ENCODE measurements around the gene PLEKHO2.

Gene PLEKHO2

GRCh38 chr15:64907991-64908390, 66.3 kb downstream of the PLEKHO2 start:
- no peak for TF ChIP-seq CTCF (IDR thresholded peaks at IDR 0.05; ENCODE audit: poor library complexity, severe bottlenecking)
- ATAC-seq (ENCODE audit: low read depth) (no peak), DNase-seq (ENCODE audit: low spot score) (no peak)
- no peak overlapping the region for H3K27ac ChIP-seq (ENCODE audit: poor library complexity, severe bottlenecking)
- no peak overlapping the region for H3K4me3 ChIP-seq (ENCODE audit: severe bottlenecking)
- no peaks in the 10 kb centered on the region for H3K4me1 ChIP-seq (ENCODE audit: insufficient read depth, poor library complexity, severe bottlenecking)
- no peaks in the 10 kb centered on the region for H3K9me3 ChIP-seq (ENCODE audit: severe bottlenecking)
- no peaks in the 10 kb centered on the region for H3K36me3 ChIP-seq (ENCODE audit: low read depth)
- no peaks in the 10 kb centered on the region for H3K27me3 ChIP-seq (ENCODE audit: insufficient read depth, poor library complexity, severe bottlenecking)

- Histone ChIP-seq H3K36me3 (ENCODE audit: low read depth) (no peaks in the 10 kb centered on the region), H3K9me3 (ENCODE audit: severe bottlenecking) (no peaks in the 10 kb centered on the region), H3K27me3 (ENCODE audit: insufficient read depth, poor library complexity, severe bottlenecking) (no peaks in the 10 kb centered on the region), H3K4me1 (ENCODE audit: insufficient read depth, poor library complexity, severe bottlenecking) (no peaks in the 10 kb centered on the region), H3K27ac (ENCODE audit: poor library complexity, severe bottlenecking) (no peak overlapping the region), H3K4me3 (ENCODE audit: severe bottlenecking) (no peak overlapping the region)
- ATAC-seq (ENCODE audit: low read depth): no peak
- no peak for TF ChIP-seq CTCF (IDR thresholded peaks at IDR 0.05; ENCODE audit: poor library complexity, severe bottlenecking)
- DNase-seq (ENCODE audit: low spot score): no peak
These were observed 67.8 kb downstream of the PLEKHO2 start for GRCh38 chr15:64909546-64909945.

- ATAC-seq (ENCODE audit: low read depth) (peak; percentile 95), DNase-seq (ENCODE audit: low spot score) (no peak)
- no peaks in the 10 kb centered on the region for H3K9me3 ChIP-seq (ENCODE audit: severe bottlenecking)
- H3K4me1 ChIP-seq (ENCODE audit: insufficient read depth, poor library complexity, severe bottlenecking): no peaks in the 10 kb centered on the region
- H3K27me3 ChIP-seq (ENCODE audit: insufficient read depth, poor library complexity, severe bottlenecking): no peaks in the 10 kb centered on the region
- no peak within 1 kb of the TSS for H3K27ac ChIP-seq (ENCODE audit: poor library complexity, severe bottlenecking)
- H3K4me3 ChIP-seq (ENCODE audit: severe bottlenecking): peak within 1 kb of the TSS; percentile 39
- H3K36me3 ChIP-seq (ENCODE audit: low read depth): no peaks in the 10 kb centered on the region
- no peak for TF ChIP-seq CTCF (IDR thresholded peaks at IDR 0.05; ENCODE audit: poor library complexity, severe bottlenecking)
These were observed 69.8 kb downstream of the PLEKHO2 start, which contains the start of gene ANKDD1A for GRCh38 chr15:64911311-64912186. ANKDD1A (plus strand) TSS chr15:64911902; CDS start chr15:64911931, 29 bp downstream.

- Histone ChIP-seq H3K9me3 (ENCODE audit: severe bottlenecking) (no peaks in the 10 kb centered on the region), H3K27ac (ENCODE audit: poor library complexity, severe bottlenecking) (no peak overlapping the region), H3K27me3 (ENCODE audit: insufficient read depth, poor library complexity, severe bottlenecking) (no peaks in the 10 kb centered on the region), H3K36me3 (ENCODE audit: low read depth) (no peaks in the 10 kb centered on the region), H3K4me1 (ENCODE audit: insufficient read depth, poor library complexity, severe bottlenecking) (no peaks in the 10 kb centered on the region), H3K4me3 (ENCODE audit: severe bottlenecking) (no peak overlapping the region)
- no peak for ATAC-seq (ENCODE audit: low read depth)
- no peak for TF ChIP-seq CTCF (IDR thresholded peaks at IDR 0.05; ENCODE audit: poor library complexity, severe bottlenecking)
- DNase-seq (ENCODE audit: low spot score): no peak
These were observed 70.9 kb downstream of the PLEKHO2 start for GRCh38 chr15:64912379-64913325.
